NB4 (cell line): ENCODE measurements around the gene ARHGAP18.
A peak's percentile ranks its signal among the peaks of the same experiment; 100 is the strongest.

Source experiments
- DNase-seq: peaks from one replicate; pipeline ENCODE4 v3.0.0; 2010; ENCODE audit warnings: low read depth
- H3K4me3 ChIP-seq: one replicate; pipeline ENCODE4 v1.5.1; 2011; ENCODE audit warnings: mild to moderate bottlenecking, low read depth, low read length, moderate library complexity
- CTCF ChIP-seq: IDR thresholded peaks from one replicate; pipeline ENCODE4 v1.5.1; 2012; ENCODE audit warnings: low read depth, low read length
- MAX ChIP-seq: IDR thresholded peaks from 2 replicates; pipeline ENCODE4 v1.6.1; 2011; ENCODE audit warnings: low read depth, low read length
- MYC ChIP-seq: IDR thresholded peaks from 2 replicates; pipeline ENCODE4 v1.6.1; 2011; ENCODE audit warnings: low read depth, low read length
- POLR2A ChIP-seq: IDR thresholded peaks from 2 replicates; pipeline ENCODE4 v1.6.1; 2011; ENCODE audit warnings: mild to moderate bottlenecking; ENCODE audit not compliant: insufficient read length; ENCODE audit errors: extremely low read depth

ARHGAP18 gene

GRCh38 chr6:129709769-129710449, at the start of gene ARHGAP18:
TSS of gene ARHGAP18 (minus strand) at chr6:129710177. CDS start at chr6:129710136, 41 bp downstream.
- H3K4me3 ChIP-seq: peak within 1 kb of the TSS; percentile 79
- peak; percentile 97 for DNase-seq
- peak; percentile 52; the same call in 1 of the 2 replicates for TF ChIP-seq MAX
- TF ChIP-seq MYC: no peak
- TF ChIP-seq CTCF: no peak
- TF ChIP-seq POLR2A: peak; percentile 66

GRCh38 chr6:129755787-129756186, 45.8 kb upstream of the ARHGAP18 start:
- no peak for DNase-seq
- no peak for TF ChIP-seq MAX
- TF ChIP-seq MYC: no peak
- H3K4me3 ChIP-seq: no peak overlapping the region

GRCh38 chr6:129754750-129755149, 44.8 kb upstream of the ARHGAP18 start:
- DNase-seq: no peak
- TF ChIP-seq POLR2A: no peak
- no peak for TF ChIP-seq MYC
- TF ChIP-seq MAX: no peak
- TF ChIP-seq CTCF: no peak

GRCh38 chr6:129753422-129753821, 43.4 kb upstream of the ARHGAP18 start:
- peak; percentile 84 for DNase-seq
- TF ChIP-seq MAX: no peak
- no peak for TF ChIP-seq MYC
- no peak for TF ChIP-seq POLR2A
- TF ChIP-seq CTCF: no peak
- no peak overlapping the region for H3K4me3 ChIP-seq

More at GRCh38 chr6:129754750-129755149, 44.8 kb upstream of the ARHGAP18 start:
- H3K4me3 ChIP-seq: no peak overlapping the region

- TF ChIP-seq MYC (no peak), POLR2A (no peak), CTCF (no peak), MAX (no peak)
- DNase-seq: no peak
- H3K4me3 ChIP-seq: no peak overlapping the region
Measured at GRCh38 chr6:129751384-129751783, 41.4 kb upstream of the ARHGAP18 start.

- TF ChIP-seq MAX (no peak), CTCF (no peak), MYC (no peak), POLR2A (no peak)
- no peak overlapping the region for H3K4me3 ChIP-seq
- DNase-seq: no peak
Measured at GRCh38 chr6:129750360-129750759, 40.4 kb upstream of the ARHGAP18 start.
